Umbilical cord (tissue), 2 donors: ENCODE data around the gene IFNL1. TPM values are rescaled to one million over a fixed set of nuclear protein-coding genes. Genes with fewer than 3 reads are reported as not detected.
"Not testable (repeated sequence)": the region's sequence is repeated elsewhere in the genome, so short reads cannot be mapped to it uniquely, and the experiment has no call there.

ENCODE experiments used
- DNase-seq: peaks from one replicate; pipeline ENCODE4 v3.0.0-alpha.2; 2015; ENCODE audit warnings: low spot score
- total RNA-seq: library from RNA; depleted of rRNA; stranded (reverse); fragments of >200 nt; gene quantifications from one replicate; pipeline ENCODE4 v1.2.3, GENCODE V29; 2014; ENCODE audit warnings: low replicate concordance; ENCODE audit not compliant: insufficient read depth

The IFNL1 gene
- total RNA-seq, 1 donor from 2014 or later: not detected

DNA sequence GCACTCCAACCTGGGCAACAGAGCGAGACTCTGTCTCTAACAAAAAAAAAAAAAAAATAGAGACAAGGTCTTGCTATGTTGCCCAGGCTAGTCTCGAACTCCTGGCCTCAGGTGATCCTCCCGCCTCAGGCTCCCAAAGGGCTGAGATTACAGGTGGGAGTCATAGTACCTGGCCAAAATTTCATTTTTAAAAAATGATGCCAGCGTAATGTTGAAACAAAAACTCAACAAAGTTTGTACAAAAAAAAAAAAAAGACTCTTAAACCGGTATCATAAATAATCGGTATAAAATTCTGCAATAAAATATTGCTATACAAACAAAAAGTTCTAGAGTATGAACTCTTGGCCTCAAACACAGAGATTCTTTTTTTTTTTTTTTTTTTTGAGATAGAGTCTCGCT is 36.1 kb downstream of the IFNL1 start:
- no peak for DNase-seq

DNA sequence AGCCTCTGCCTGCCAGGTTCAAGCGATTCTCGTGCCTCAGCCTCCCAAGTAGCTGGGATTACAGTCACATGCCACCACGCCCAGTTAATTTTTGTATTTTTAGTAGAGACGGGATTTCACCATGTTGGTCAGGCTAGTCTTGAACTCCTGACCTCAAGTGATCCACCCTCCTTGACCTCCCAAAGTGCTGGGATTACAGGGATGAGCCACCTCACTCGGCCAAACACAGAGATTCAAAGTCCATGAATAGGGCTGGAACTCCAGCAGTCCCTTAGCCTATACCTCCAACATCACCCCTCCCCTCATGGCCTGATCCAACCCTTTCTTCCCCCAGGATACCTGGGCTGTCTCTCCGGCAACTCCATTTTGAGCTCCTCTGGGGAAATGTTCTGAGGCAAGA is 36.5 kb downstream of the IFNL1 start:
- DNase-seq: not testable (repeated sequence)

DNA sequence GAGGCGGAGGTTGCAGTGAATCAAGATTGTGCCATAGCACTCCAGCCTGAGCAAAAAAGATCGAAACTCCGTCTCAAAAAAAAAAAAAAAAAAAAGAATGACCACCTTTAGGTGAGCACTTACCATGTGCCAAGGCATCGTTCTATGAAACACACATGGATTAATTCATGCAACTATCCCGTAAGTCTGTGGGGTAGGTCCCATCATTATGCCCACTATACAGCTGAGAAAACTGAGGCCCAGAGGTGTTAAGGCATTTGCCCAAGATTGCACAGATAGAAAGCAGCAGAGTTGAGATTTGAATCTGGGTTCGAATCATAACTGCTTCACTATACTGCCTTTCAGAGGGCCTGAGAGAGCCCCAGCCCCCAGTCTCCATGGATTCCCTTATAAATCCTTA is 37.3 kb downstream of the IFNL1 start:
- DNase-seq: no peak

DNA sequence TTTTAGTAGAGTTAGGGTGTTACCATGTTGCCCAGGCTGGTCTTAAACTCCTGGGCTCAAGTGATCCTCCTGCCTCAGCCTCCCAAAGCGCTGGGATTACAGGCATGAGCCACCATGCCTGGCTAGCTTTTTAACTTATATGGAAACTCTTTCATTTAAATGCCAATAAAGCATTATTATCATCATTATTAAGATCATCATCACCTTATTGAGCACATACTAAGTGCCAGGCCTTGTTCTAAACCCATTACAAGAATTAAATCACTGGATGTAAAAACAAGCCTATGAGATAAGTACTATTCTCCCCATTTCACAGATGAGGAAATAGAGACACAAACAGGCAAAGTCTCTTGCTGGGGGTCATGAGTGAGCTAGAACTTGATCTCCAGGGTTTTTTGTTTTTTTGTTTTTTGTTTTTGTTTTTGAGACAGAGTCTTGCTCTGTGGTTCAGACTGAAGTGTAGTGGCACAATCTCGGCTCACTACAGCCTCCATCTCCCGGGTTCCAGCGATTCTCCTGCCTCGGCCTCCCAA is 38.3 kb downstream of the IFNL1 start:
- no peak for DNase-seq

DNA sequence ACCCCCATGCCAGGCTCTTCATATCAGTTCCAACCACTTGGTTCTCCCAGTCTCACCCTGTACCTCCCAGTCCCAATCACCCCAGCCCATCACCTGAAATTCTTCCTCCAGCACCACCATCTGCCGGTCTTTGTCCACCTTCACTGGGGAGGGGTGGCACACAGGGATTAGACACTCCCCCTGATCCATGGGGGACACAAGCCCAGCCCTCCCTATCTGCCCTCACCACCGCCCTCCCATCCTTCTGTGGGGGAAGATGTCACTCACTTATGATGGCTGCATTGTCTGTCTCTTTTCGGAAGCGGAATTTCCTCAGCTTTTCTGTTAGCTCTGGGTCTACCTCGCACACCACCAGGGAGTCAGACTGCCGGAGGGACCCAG is 39.0 kb downstream of the IFNL1 start:
- no peak for DNase-seq

DNA sequence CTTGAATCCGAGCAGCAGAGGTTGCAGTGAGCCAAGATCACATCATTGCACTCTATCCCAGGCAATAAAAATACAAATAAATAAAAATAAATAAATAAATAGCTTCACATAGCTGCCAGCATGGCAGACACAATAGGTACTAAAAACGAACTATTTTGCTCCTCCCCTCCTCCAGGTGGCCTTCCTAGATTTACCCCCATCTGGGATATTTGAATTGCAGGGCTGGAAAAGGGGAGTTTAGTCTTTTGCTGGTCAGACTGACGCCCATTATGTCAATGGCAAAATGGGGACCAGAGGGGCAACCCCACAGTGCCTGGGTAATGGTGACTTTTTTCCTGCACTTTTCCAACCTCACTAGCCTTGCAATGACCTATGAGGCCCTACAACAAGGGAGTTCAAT is 40.3 kb downstream of the IFNL1 start:
- no peak for DNase-seq

DNA sequence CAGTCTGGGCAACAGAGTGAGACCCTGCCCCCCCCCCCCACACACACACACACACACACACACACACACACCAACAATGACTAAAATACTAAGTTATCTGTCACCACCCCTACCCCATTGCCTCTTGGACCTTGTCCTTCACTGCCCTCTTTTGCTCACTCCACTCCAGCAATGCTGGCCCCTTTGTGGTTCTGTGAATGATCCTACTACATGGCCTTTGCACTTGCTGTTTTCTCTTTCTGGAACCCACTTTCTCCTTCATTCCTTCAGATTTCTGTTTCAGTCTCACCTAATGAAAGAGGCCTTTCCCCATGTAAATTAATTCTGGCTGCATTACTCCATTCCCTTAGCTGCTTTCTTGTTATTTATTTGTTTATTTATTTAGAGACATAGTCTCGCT is 43.5 kb downstream of the IFNL1 start:
- DNase-seq: no peak

DNA sequence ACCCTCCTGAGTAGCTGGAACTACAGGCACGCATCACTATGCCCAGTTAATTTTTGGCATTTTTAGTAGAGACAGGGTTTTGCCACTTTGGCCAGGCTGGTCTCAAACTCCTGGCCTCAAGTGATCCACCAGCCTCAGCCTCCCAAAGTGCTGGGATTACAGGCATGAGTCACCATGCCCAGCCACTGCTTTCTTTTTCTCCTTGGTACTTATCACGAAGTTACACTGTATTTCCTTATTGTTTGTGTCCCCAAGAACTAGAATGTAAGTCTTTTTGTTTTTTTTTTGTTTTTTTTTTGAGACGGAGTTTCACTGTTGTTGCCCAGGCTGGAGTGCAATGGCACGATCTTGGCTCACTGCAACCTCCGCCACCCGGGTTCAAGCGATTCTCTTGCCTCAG is 43.9 kb downstream of the IFNL1 start:
- DNase-seq: not testable (repeated sequence)

DNA sequence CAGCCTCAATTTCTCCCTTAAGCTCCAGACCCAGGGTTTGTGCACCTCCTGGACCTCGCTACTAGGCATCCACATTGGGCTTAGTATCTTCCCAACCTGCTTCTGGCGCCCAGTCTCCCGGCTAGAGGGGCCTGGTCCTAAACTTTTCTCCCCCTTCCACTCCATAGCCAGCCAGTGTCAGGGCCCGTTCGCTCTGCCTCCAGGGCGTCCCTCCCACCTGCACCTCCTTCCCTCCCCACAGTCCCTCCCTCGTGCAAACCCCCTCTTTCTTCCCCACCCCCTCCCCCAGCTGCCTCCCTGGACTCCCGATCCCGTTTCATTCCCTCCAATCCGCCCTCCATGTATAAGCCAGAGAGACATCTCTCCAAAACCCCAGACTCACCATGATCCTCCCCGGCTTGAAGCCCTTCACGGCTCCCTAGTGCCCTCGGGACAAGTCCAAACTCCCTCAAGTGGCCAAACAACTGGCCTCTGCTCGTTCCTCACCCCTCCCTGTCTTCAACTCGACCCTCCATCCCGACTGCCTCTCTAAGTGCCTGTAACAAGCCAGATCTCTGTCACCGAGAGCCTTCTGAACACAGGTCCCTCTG is 45.0 kb downstream of the IFNL1 start:
- no peak for DNase-seq

DNA sequence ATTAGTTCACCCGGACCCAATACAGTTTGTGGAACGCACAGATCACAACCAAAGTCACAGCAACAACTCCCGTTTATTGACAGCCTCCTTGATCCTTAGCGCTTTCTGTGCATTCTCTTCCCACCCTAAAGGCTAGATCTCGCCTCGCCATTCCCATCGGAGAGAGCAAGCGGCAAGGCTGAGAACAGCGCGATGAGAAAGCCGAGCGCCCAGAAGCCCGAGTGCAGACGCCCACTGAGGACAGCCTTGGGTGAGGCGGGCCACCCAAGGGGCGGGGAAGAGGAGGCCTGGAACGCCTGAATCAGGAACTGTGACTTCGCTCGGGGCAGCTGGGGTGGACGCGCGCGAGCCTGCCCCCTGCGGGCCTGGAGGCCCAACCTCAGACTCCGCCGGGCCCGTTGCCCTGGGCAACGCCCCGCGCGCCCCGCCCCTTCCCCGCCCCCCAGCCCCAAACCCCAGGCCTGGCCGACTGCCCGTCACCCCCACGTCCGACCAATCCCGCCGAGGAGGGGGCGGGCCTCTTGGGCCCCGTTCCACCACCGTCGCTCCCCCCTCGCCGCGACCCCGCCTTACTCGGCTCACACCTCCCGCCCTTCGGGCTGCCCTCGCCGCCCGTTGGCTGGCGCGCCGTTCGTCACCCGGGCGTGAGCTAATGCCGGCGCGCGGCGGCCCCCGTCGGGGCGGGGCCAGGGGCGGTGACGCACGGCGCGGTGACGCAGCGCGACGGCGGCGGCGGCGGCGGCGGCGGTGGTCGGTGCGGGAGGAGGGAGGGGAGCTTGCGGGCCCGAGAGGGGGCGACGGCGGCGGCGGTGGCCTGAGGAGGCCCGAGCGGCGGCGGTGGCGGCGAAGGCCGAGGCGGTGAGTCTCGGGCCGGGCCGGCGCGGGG is 45.8 kb downstream of the IFNL1 start, which contains the start of gene SAMD4B:
SAMD4B (plus strand) TSS at position 703 of the 886 bp plus-strand sequence. CDS start 14,473 bp downstream, outside the sequence.
- peak; percentile 99 for DNase-seq

DNA sequence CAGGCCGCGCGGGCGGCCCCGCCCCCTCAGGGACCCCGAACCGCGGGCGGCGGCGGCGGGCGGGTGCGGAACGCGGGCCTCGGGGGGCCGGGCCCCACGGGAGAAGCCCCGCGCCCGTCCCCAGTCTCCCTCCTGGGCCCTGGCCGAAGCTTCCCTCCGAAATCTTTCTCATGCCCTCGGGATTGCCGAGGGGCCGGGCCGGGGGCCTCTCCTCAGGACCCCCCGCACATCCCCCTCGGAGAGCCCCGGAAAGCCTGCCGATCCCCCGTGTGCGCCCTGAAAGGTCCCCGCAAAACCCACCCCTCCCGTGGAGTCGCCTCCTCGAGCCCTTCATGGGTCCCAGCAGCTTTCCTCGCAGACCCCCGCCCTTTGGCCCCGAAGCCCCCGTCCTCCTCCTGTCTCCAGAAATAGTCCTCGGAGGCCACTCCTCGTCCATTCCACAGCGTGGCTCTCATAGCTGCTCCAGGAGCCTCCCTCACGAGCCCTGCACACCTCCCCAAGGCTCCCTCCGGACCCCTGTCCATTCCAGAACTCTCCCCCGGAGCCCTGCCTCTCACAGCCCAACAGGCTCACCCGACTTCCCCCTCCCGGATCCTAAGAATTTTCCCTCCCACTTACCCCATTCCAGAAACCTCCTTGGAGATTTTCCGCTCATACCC is 46.6 kb downstream of the IFNL1 start:
- peak; percentile 31 for DNase-seq

DNA sequence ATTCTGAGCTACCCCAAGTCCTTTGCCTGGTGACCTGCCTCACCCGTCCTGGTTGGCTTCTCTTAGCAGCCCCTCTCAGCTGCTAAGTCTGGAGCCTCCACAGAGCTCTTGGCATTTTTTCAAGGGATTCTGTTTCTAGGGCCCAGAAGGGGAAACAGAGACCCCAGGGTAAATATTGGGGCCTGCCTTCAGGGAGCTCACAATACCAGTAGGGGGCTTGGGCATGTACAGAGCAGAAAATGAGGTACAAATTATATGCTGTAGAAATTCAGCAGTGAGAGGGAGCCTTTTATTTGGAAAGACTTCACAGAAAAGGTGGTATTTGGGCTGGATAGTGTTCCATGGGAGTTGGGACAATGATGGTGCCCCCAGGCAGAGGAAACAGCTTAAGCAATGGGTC is 49.7 kb downstream of the IFNL1 start:
- no peak for DNase-seq

DNA sequence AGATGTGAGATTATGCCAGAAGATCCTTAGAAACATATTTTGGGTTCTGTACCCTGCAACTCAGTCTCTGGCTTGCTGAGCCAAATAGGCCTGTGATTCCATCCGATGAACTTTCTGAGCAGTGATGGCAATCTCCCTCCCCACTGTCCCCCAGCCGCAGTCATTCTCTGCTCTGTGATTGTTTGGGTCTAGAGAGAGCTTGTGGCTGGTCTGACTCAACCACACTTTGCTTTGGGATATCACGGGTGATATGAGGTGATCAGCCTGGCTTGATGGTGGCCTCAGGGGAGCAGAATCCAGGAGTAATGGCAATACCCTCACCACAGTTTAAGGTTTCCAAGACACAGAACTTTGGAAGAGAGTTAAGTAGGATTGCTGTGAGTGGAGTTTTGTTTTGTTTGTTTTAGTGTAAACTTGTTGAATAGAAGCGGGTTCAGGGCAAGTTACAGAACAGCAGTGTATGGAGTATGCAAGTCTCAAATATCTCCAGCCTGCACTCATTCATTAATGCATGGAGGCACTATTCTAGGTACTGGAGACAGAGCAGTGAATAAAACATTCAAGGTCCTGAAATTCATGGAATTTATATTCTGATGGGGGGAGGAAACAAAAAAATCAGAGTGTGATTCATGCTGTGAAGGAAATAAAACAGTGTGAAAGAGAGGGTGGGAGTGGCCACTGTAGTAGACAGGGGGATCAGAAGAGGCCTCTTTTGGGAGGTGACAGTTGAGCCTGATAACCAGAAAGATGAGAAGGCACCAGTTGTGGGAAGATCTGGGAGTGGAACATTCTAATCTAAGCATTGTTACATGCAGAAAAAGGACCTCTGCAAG is 51.3 kb downstream of the IFNL1 start:
- no peak for DNase-seq

Other genes with a start within 250 kb of the IFNL1 start
- gene ACP7, start 212.0 kb upstream of the IFNL1 start, total RNA-seq: 0.24 TPM
- 1.2 TPM for gene PAK4, start 170.6 kb upstream of the IFNL1 start, total RNA-seq
- 1.4 TPM for gene NCCRP1, start 99.4 kb upstream of the IFNL1 start, total RNA-seq
- not detected for gene SYCN, start 92.1 kb upstream of the IFNL1 start, total RNA-seq
- not detected for gene IFNL3, start 51.4 kb upstream of the IFNL1 start, total RNA-seq
- not detected for gene IFNL4, start 47.6 kb upstream of the IFNL1 start, total RNA-seq
- not detected for gene IFNL2, start 28.0 kb upstream of the IFNL1 start, total RNA-seq
- gene LRFN1, start 24.5 kb downstream of the IFNL1 start, total RNA-seq: 4.8 TPM
- gene GMFG, start 39.6 kb downstream of the IFNL1 start, total RNA-seq: 7.9 TPM
- 35.9 TPM for gene SAMD4B, start 46.0 kb downstream of the IFNL1 start, total RNA-seq
- 12.5 TPM for gene PAF1, start 94.7 kb downstream of the IFNL1 start, total RNA-seq
- gene MED29, start 95.0 kb downstream of the IFNL1 start, total RNA-seq: 13.7 TPM
- 15.4 TPM for gene ZFP36, start 110.4 kb downstream of the IFNL1 start, total RNA-seq
- gene PLEKHG2, start 116.3 kb downstream of the IFNL1 start, total RNA-seq: 37.8 TPM
- gene RPS16, start 139.5 kb downstream of the IFNL1 start, total RNA-seq: 87.2 TPM
- gene SUPT5H, start 149.2 kb downstream of the IFNL1 start, total RNA-seq: 41.4 TPM
- 109 TPM for gene TIMM50, start 184.4 kb downstream of the IFNL1 start, total RNA-seq
- gene DLL3, start 202.5 kb downstream of the IFNL1 start, total RNA-seq: not detected
- not detected for gene SELENOV, start 218.7 kb downstream of the IFNL1 start, total RNA-seq
- 11.3 TPM for gene EID2B, start 236.4 kb downstream of the IFNL1 start, total RNA-seq
- 10.1 TPM for gene EID2, start 243.8 kb downstream of the IFNL1 start, total RNA-seq